ENCODE data around the gene ALOX15B. TPM values are rescaled to one million over a fixed set of nuclear protein-coding genes. Genes with fewer than 3 reads are reported as not detected.

ALOX15B gene
- polyA plus RNA-seq, 1 donor from 2014 or later, result not detected

DNA sequence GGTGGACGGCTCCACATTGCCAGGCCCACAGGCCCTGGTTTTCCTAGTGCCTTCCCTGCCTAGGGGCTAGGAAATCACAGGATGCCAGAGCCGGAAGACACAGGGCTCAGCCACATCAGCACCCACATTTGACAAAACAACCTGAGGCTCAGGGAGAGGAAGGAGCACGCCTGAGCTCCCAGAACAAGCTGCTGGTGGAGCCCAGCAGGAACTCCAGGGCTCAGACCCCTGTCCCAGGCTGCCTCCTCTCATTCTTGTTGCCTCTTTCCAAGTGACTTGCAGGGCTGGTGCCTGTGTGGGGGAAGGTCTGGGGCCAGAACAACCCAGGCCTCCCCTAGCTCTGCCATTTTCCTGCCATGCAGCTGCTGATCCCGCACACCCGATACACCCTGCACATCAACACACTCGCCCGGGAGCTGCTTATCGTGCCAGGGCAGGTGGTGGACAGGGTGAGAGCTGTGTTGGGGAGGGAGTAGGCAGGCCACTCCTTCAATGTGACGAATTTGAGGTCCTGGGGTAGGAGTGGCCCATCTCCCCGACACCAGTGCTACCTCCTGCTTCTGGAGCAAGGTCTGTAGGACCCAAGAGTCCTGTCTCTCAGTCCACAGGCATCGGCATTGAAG lies 7.6 kb downstream of the ALOX15B start:
- no peak overlapping the region for H3K9ac ChIP-seq (ENCODE audit: low read length)
- H3K4me2 ChIP-seq (ENCODE audit: low read length), result no peak overlapping the region
- no peaks in the 10 kb centered on the region for H3K9me2 ChIP-seq (ENCODE audit: insufficient read depth, low read length)
- no peaks in the 10 kb centered on the region for H3F3A ChIP-seq (ENCODE audit: insufficient read depth, low read length, poor library complexity, severe bottlenecking)
- no peaks in the 10 kb centered on the region for H4K20me1 ChIP-seq (ENCODE audit: insufficient read depth)
- no peak overlapping the region for H2AFZ ChIP-seq (ENCODE audit: low read depth, low read length)
- H3K27ac ChIP-seq (ENCODE audit: low read length), result no peak overlapping the region
- no peaks in the 10 kb centered on the region for H3K27me3 ChIP-seq (ENCODE audit: insufficient read depth, low read depth, low read length)
- H3K36me3 ChIP-seq (ENCODE audit: insufficient read depth, low read length), result no peaks in the 10 kb centered on the region
- TF ChIP-seq RAD21 (conservative IDR thresholded peaks at IDR 0.05) (no peak), EP300 (conservative IDR thresholded peaks at IDR 0.05; ENCODE audit: poor library complexity, severe bottlenecking) (no peak), EZH2 (IDR thresholded peaks at IDR 0.05; ENCODE audit: borderline replicate concordance, insufficient read depth, low read length, poor library complexity, severe bottlenecking) (no peak), MXI1 (conservative IDR thresholded peaks at IDR 0.05; ENCODE audit: poor library complexity, severe bottlenecking) (no peak), TAF1 (IDR thresholded peaks at IDR 0.05; ENCODE audit: low read depth) (no peak), REST (IDR thresholded peaks at IDR 0.05; ENCODE audit: borderline replicate concordance) (no peak)
- no peaks in the 10 kb centered on the region for H3K9me3 ChIP-seq (ENCODE audit: low read length)
- H3K4me3 ChIP-seq (ENCODE audit: low read length), result no peak overlapping the region
- no peaks in the 10 kb centered on the region for H3K79me2 ChIP-seq (replicated peaks; ENCODE audit: insufficient read depth, low read length)

- TF ChIP-seq CTCF (IDR thresholded peaks at IDR 0.05; ENCODE audit: poor library complexity, severe bottlenecking), result no peak
- TF ChIP-seq EZH2 (IDR thresholded peaks at IDR 0.05; ENCODE audit: borderline replicate concordance, insufficient read depth, low read length, poor library complexity, severe bottlenecking), result no peak
- no peaks in the 10 kb centered on the region for H3K27me3 ChIP-seq (ENCODE audit: insufficient read depth, low read depth, low read length)
- H3K9me3 ChIP-seq (ENCODE audit: low read length), result no peaks in the 10 kb centered on the region
- H3K79me2 ChIP-seq (replicated peaks; ENCODE audit: insufficient read depth, low read length), result no peaks in the 10 kb centered on the region
- H4K20me1 ChIP-seq (ENCODE audit: insufficient read depth), result no peaks in the 10 kb centered on the region
- no peak overlapping the region for H3K9ac ChIP-seq (ENCODE audit: low read length)
- H3K27ac ChIP-seq (ENCODE audit: low read length), result no peak overlapping the region
- H2AFZ ChIP-seq (ENCODE audit: low read depth, low read length), result no peak overlapping the region
- H3K9me2 ChIP-seq (ENCODE audit: insufficient read depth, low read length), result no peaks in the 10 kb centered on the region
- H3F3A ChIP-seq (ENCODE audit: insufficient read depth, low read length, poor library complexity, severe bottlenecking), result no peaks in the 10 kb centered on the region
- no peak overlapping the region for H3K4me3 ChIP-seq (ENCODE audit: low read length)
- H3K4me2 ChIP-seq (ENCODE audit: low read length), result no peak overlapping the region
- H3K36me3 ChIP-seq (ENCODE audit: insufficient read depth, low read length), result no peaks in the 10 kb centered on the region
These were observed 8.3 kb downstream of the ALOX15B start for GRCh38 chr17:8046929-8047768.

All from neural cell (in vitro differentiated cells).